ENCODE measurements around the gene CDH22.

Gene CDH22

DNA sequence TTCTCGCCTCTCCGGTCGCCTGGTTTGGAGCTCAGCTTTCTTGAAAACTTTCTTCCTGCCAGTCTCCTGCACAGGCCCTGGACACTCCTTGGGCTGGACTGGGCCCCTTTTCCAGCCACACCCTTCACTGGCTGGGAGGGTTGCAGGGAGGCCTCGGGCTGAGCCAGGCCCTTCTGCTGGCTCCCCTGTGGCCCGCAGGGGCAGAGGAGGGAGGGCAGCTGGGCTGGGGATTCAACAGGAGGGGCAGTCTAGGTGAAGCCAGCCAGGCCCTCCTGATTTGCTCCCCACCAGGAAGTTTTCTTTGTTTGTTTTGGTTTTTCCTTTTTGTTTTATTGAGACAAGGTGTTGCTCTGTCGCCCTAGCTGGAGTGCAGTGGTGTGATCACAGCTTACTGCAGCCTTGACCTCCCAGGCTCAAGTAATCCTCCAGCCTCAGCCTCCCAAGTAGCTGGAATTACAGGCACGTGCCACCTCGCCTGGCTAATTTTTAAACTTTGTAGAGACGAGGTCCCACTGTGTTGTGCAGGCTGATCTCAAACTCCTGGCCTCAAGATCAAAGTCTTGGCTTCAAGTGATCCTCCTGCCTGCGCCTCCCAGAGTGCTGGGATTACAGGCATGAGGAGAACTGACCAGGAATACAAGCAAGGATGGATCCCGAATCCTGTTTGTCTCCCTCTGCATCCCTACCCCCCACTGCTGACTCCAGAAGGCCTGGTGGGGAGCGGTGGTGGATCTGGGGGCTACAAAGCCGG lies 23.5 kb upstream of the CDH22 start:
- H3K9me3 ChIP-seq (ENCODE audit: control insufficient read depth in 2 of 2, low read length in 2 of 2) = no peaks in the 10 kb centered on the region
- H3K4me3 ChIP-seq (ENCODE audit: low read length in 2 of 2) = no peak overlapping the region
- peaks cover 53 to 54% of the 10 kb centered on the region in 2 donors for H3K27me3 ChIP-seq (ENCODE audit: control insufficient read depth in 1 of 2, insufficient read depth in 2 of 2, low read length in 2 of 2)
- H3K4me1 ChIP-seq (ENCODE audit: control insufficient read depth, insufficient read depth, low read length) = no peaks in the 10 kb centered on the region
- H3K36me3 ChIP-seq (ENCODE audit: control insufficient read depth in 2 of 2, insufficient read depth in 2 of 2, low read length in 2 of 2) = no peaks in the 10 kb centered on the region
- no peak overlapping the region for H3K9ac ChIP-seq (ENCODE audit: low read length in 2 of 2)
- H3K27ac ChIP-seq (ENCODE audit: low read length) = no peak overlapping the region

DNA sequence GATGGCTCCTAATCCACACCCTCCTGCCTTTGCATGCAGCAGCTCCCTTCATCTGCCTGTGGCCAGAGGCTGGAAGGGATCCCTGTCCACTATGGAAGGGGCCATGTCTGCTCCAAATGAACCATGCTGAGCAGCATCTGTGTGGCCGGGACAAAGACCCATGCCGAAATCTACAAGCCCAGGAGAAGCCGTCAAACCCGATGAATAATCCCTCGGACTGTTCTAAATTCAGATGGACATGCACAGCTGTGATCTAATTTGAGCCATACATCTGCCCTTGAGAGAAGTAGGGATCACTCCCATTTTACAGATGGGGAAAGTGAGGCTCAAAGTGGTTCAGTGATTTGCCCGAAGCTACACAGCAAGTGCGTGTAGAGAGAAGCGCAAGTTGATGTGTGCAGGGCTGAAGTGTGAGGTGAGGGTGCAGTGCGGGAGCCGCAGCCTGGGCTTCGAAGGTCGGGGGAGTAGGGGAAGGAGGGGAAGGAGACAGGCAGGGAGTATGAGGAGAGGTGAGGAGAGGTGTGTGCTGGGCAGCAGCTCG lies 22.6 kb upstream of the CDH22 start:
- H3K27me3 ChIP-seq (ENCODE audit: control insufficient read depth in 1 of 2, insufficient read depth in 2 of 2, low read length in 2 of 2) = peaks cover 54 to 56% of the 10 kb centered on the region in 2 donors
- H3K27ac ChIP-seq (ENCODE audit: low read length) = no peak overlapping the region
- H3K9ac ChIP-seq (ENCODE audit: low read length in 2 of 2) = no peak overlapping the region
- H3K4me1 ChIP-seq (ENCODE audit: control insufficient read depth, insufficient read depth, low read length) = no peaks in the 10 kb centered on the region
- H3K4me3 ChIP-seq (ENCODE audit: low read length in 2 of 2) = no peak overlapping the region
- H3K36me3 ChIP-seq (ENCODE audit: control insufficient read depth in 2 of 2, insufficient read depth in 2 of 2, low read length in 2 of 2) = no peaks in the 10 kb centered on the region
- H3K9me3 ChIP-seq (ENCODE audit: control insufficient read depth in 2 of 2, low read length in 2 of 2) = no peaks in the 10 kb centered on the region

DNA sequence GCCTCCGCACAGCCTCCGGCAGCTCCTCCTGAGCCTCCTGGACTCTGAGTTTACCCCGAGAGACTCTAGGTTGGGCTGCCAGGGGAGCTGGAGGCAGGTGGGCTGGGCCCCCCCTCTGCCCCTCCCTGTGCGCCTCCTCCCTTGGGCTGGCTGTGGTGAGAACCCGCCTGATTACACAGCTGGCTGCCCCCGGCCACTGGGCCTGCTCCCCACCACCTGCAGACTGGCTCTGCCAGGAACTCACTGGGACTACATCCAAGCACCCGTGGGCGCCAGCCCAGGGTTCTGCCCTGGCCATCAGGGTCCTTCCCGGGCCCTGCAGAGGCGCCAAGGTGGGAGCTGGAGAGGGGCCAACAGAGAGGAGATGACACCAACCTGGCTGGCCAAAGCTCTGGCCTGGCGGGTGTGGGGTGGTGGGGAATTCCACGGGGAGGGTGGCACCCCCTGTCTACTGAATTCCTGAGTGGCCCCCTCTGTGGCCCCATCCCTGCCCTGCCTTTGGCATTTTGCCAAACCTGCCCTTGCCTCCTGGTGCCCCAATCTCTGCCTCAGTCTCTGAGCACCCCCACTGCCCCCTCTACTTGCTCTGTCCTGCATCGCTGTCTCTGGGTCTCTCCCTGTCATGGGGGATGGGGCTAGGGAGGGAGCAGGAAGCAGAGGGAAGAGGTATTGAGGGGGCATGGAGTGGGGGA lies 21.9 kb upstream of the CDH22 start:
- no peak overlapping the region for H3K4me3 ChIP-seq (ENCODE audit: low read length in 2 of 2)

DNA sequence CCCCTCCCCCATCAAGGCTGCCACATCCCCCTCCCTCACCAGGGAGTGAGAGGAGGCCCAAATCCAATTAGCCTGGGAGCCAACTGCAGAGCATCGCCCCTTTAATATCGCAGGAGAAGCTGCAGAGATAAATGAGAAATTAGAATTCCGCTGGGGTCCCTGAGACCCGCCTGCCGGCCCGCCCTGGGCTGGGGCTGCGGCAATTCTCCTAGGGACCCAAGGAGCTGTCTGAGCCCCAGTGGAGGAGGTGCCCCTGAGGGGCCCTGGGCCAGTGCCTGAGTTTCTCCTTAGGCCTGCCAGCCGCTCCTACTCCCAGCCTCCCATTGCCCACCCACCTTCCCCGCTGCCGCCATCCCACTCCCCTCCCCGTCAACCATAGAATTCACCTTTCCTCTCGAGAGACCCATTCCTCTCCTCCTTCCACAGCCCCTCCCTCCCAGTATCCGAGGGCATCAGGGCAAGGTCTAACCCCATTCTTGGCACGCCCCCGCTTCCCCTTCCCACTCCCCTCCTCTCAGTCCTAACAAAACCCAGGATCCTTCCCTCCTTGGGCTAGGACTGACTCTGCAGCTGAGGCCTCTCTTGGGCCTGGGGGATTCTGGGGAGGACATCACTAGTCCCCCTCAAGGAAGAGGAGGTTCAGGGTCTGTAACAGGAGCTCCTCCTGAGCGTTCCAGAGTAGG lies 20.0 kb upstream of the CDH22 start:
- Histone ChIP-seq H3K9ac (ENCODE audit: low read length in 2 of 2) (no peak overlapping the region), H3K27me3 (ENCODE audit: control insufficient read depth in 1 of 2, insufficient read depth in 2 of 2, low read length in 2 of 2) (peaks cover 46 to 53% of the 10 kb centered on the region in 2 donors), H3K27ac (ENCODE audit: low read length) (no peak overlapping the region), H3K9me3 (ENCODE audit: control insufficient read depth in 2 of 2, low read length in 2 of 2) (no peaks in the 10 kb centered on the region), H3K4me3 (ENCODE audit: low read length in 2 of 2) (no peak overlapping the region), H3K36me3 (ENCODE audit: control insufficient read depth in 2 of 2, insufficient read depth in 2 of 2, low read length in 2 of 2) (no peaks in the 10 kb centered on the region), H3K4me1 (ENCODE audit: control insufficient read depth, insufficient read depth, low read length) (no peaks in the 10 kb centered on the region)

More for the DNA sequence above, 21.9 kb upstream of the CDH22 start:
- Histone ChIP-seq H3K27ac (ENCODE audit: low read length) (no peak overlapping the region), H3K4me1 (ENCODE audit: control insufficient read depth, insufficient read depth, low read length) (no peaks in the 10 kb centered on the region), H3K36me3 (ENCODE audit: control insufficient read depth in 2 of 2, insufficient read depth in 2 of 2, low read length in 2 of 2) (no peaks in the 10 kb centered on the region), H3K9me3 (ENCODE audit: control insufficient read depth in 2 of 2, low read length in 2 of 2) (no peaks in the 10 kb centered on the region), H3K27me3 (ENCODE audit: control insufficient read depth in 1 of 2, insufficient read depth in 2 of 2, low read length in 2 of 2) (peaks cover 53 to 58% of the 10 kb centered on the region in 2 donors), H3K9ac (ENCODE audit: low read length in 2 of 2) (no peak overlapping the region)

DNA sequence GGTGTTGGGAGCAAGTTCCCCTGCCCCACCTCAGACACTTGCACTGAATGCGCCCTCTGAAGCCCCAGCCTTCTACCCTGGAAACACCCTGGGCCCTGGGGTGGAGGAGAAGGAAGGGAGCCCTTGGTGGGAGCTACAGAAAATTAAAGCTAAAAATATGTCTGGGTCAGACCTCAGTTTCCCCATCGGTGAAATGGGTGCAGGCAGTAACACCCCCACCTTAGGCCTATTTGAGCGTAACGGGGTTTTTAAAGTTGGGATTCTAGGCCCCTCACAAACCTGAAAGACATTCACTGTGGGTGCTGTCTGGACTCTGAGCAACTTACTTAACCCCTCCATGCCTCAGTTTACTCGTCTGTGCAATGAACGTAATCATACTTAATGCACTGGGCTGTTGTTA lies 19.3 kb upstream of the CDH22 start:
- H3K36me3 ChIP-seq (ENCODE audit: control insufficient read depth in 2 of 2, insufficient read depth in 2 of 2, low read length in 2 of 2) = no peaks in the 10 kb centered on the region
- peaks cover 43 to 53% of the 10 kb centered on the region in 2 donors for H3K27me3 ChIP-seq (ENCODE audit: control insufficient read depth in 1 of 2, insufficient read depth in 2 of 2, low read length in 2 of 2)
- no peak overlapping the region for H3K27ac ChIP-seq (ENCODE audit: low read length)
- no peak overlapping the region for H3K9ac ChIP-seq (ENCODE audit: low read length in 2 of 2)
- no peaks in the 10 kb centered on the region for H3K4me1 ChIP-seq (ENCODE audit: control insufficient read depth, insufficient read depth, low read length)
- no peaks in the 10 kb centered on the region for H3K9me3 ChIP-seq (ENCODE audit: control insufficient read depth in 2 of 2, low read length in 2 of 2)
- H3K4me3 ChIP-seq (ENCODE audit: low read length in 2 of 2) = no peak overlapping the region

DNA sequence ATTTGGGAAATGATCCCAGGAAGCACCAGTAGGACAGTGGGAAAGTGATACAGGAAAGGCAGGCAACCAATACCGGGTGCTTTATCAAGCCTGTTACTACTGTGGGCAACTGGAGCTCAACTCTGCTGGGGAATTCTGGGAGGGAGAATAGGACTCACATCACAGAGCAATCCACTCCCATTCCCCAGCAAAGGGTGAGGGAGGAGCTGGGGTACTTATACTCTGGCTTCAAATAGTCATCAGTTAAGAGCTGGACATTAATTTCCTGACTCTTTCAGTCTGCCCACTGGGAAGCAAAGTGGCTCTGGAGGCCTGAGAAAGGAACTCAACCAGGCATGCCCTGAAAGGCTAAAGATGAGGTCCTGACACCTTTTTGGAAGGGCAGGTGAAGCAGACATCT lies 17.5 kb upstream of the CDH22 start:
- Histone ChIP-seq H3K9me3 (ENCODE audit: control insufficient read depth in 2 of 2, low read length in 2 of 2) (no peaks in the 10 kb centered on the region), H3K27me3 (ENCODE audit: control insufficient read depth in 1 of 2, insufficient read depth in 2 of 2, low read length in 2 of 2) (peaks cover 44 to 50% of the 10 kb centered on the region in 2 donors), H3K4me1 (ENCODE audit: control insufficient read depth, insufficient read depth, low read length) (no peaks in the 10 kb centered on the region), H3K4me3 (ENCODE audit: low read length in 2 of 2) (no peak overlapping the region), H3K27ac (ENCODE audit: low read length) (no peak overlapping the region), H3K36me3 (ENCODE audit: control insufficient read depth in 2 of 2, insufficient read depth in 2 of 2, low read length in 2 of 2) (no peaks in the 10 kb centered on the region), H3K9ac (ENCODE audit: low read length in 2 of 2) (no peak overlapping the region)

DNA sequence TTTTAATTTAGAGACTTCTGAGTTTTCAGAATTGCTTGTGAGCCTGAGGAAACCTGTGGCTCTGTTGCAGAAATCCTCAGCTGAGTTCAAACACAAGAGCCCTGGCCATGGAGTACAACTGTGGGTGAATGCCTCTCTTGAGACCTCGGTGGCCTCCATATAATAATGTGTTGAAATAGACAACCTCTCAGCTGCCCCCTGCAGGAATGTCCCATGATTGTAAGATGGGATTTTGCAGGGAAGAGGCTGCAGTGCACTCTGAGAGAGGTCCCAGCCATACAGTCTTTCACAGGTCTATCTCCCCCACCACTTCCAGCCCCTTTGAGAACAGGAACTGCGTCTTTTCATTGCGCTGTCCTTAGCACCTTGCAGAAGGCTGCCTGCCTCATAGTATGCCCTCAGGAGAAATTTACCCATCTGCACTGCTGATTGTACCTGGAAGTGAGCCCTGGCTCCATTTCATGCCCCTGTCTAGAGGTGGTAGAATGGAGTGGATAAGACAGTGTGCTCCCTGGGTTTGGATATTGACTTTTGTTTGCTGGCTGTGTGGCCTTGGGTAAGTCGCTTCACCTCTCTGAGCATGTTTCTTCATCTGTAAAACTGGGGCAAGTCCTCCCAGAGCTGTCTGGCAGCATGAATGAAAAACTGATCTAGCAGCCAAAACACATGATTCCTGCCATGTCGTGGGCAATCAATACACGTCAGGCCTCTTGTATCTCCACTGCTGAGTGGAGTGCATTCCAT lies 16.8 kb upstream of the CDH22 start:
- no peak overlapping the region for H3K4me3 ChIP-seq (ENCODE audit: low read length in 2 of 2)
- no peak overlapping the region for H3K27ac ChIP-seq (ENCODE audit: low read length)
- no peaks in the 10 kb centered on the region for H3K36me3 ChIP-seq (ENCODE audit: control insufficient read depth in 2 of 2, insufficient read depth in 2 of 2, low read length in 2 of 2)
- H3K27me3 ChIP-seq (ENCODE audit: control insufficient read depth in 1 of 2, insufficient read depth in 2 of 2, low read length in 2 of 2) = peaks cover 39 to 44% of the 10 kb centered on the region in 2 donors
- no peak overlapping the region for H3K9ac ChIP-seq (ENCODE audit: low read length in 2 of 2)
- H3K4me1 ChIP-seq (ENCODE audit: control insufficient read depth, insufficient read depth, low read length) = no peaks in the 10 kb centered on the region
- no peaks in the 10 kb centered on the region for H3K9me3 ChIP-seq (ENCODE audit: control insufficient read depth in 2 of 2, low read length in 2 of 2)

DNA sequence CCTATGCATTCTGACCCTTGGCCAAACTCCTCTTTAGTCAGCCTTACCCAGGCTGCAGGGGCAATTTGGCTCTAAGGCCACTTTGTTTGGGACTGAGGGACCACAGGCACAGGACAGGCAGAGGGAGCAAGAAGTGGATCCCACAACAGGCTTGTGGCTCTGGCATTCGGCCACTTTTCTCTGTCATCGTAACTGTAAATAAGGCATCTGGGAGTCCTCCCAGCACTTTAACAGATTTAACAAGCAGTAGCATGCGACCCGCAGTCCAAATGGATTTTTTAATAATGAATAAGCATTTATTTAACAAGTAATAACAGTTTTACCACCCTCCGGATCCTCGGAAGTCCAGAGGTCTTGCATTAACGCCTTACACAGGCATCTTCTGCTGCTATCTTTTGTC lies 16.1 kb upstream of the CDH22 start:
- Histone ChIP-seq H3K9me3 (ENCODE audit: control insufficient read depth in 2 of 2, low read length in 2 of 2) (no peaks in the 10 kb centered on the region), H3K27me3 (ENCODE audit: control insufficient read depth in 1 of 2, insufficient read depth in 2 of 2, low read length in 2 of 2) (peaks cover 38 to 41% of the 10 kb centered on the region in 2 donors), H3K9ac (ENCODE audit: low read length in 2 of 2) (no peak overlapping the region), H3K4me3 (ENCODE audit: low read length in 2 of 2) (no peak overlapping the region), H3K27ac (ENCODE audit: low read length) (no peak overlapping the region), H3K36me3 (ENCODE audit: control insufficient read depth in 2 of 2, insufficient read depth in 2 of 2, low read length in 2 of 2) (no peaks in the 10 kb centered on the region), H3K4me1 (ENCODE audit: control insufficient read depth, insufficient read depth, low read length) (no peaks in the 10 kb centered on the region)

DNA sequence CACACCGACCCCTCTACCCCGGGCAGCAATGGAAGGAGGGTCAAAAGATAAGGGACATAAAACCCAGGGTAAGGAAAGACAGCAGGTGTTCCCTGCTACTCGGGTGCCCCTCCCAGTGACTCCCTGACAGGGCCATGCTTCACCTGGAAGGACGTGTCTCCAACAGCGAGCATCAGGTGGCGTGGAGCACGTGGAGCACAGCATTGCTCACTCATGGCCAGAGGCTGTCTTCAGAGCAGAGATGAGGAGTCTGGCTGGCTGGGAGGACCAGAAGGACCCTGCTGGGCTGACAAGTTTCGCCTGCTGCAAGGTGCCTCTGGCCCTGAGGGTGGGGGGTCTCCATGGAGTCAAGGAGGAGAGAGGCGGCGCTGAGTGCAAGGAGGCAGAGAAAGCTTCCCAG lies 15.3 kb upstream of the CDH22 start:
- H3K36me3 ChIP-seq (ENCODE audit: control insufficient read depth in 2 of 2, insufficient read depth in 2 of 2, low read length in 2 of 2) = no peaks in the 10 kb centered on the region
- no peak overlapping the region for H3K9ac ChIP-seq (ENCODE audit: low read length in 2 of 2)
- no peaks in the 10 kb centered on the region for H3K9me3 ChIP-seq (ENCODE audit: control insufficient read depth in 2 of 2, low read length in 2 of 2)
- H3K27me3 ChIP-seq (ENCODE audit: control insufficient read depth in 1 of 2, insufficient read depth in 2 of 2, low read length in 2 of 2) = peaks cover 33 to 35% of the 10 kb centered on the region in 2 donors
- H3K27ac ChIP-seq (ENCODE audit: low read length) = no peak overlapping the region
- H3K4me1 ChIP-seq (ENCODE audit: control insufficient read depth, insufficient read depth, low read length) = no peaks in the 10 kb centered on the region
- no peak overlapping the region for H3K4me3 ChIP-seq (ENCODE audit: low read length in 2 of 2)

DNA sequence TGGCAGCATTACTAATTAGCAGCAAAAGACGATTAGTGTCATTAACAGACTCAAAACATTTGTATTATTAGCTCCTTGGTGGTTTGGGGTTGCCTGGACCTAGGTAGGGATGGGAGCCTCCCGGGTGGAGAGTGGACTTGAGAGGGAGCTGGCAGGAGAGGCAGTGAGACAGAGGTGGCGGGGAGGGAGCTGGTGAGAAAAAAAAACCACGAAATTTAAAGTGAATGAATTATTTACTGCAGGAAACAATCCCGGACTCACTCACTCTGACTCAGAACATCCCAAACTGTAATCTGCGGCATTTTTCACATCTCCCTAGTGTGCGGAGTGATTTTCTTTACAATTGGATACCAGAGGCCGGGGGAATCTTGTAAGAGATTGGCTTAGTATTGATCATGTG lies 14.3 kb upstream of the CDH22 start:
- no peaks in the 10 kb centered on the region for H3K36me3 ChIP-seq (ENCODE audit: control insufficient read depth in 2 of 2, insufficient read depth in 2 of 2, low read length in 2 of 2)
- no peak overlapping the region for H3K9ac ChIP-seq (ENCODE audit: low read length in 2 of 2)
- H3K27me3 ChIP-seq (ENCODE audit: control insufficient read depth in 1 of 2, insufficient read depth in 2 of 2, low read length in 2 of 2) = peaks cover 31 to 33% of the 10 kb centered on the region in 2 donors
- H3K4me1 ChIP-seq (ENCODE audit: control insufficient read depth, insufficient read depth, low read length) = no peaks in the 10 kb centered on the region
- no peaks in the 10 kb centered on the region for H3K9me3 ChIP-seq (ENCODE audit: control insufficient read depth in 2 of 2, low read length in 2 of 2)
- H3K4me3 ChIP-seq (ENCODE audit: low read length in 2 of 2) = no peak overlapping the region
- H3K27ac ChIP-seq (ENCODE audit: low read length) = no peak overlapping the region
